Measurements from ENCODE around the gene DIRAS1. TPM values are rescaled to one million over a fixed set of nuclear protein-coding genes. Genes with fewer than 3 reads are reported as not detected.

Gene DIRAS1
- total and polyA plus RNA-seq, 2 donors (not counting 3 experiments of a cell fraction or from before 2014, with no cell fraction given): 0.09 to 0.17 TPM

- Histone ChIP-seq H3K4me3 (replicated peaks in 1 of 3; ENCODE audit: insufficient read depth in 1 of 3, low read depth in 1 of 3, low read length in 3 of 3) (no peak overlapping the region), H3K79me2 (ENCODE audit: control insufficient read depth, insufficient read depth, low read length) (no peaks in the 10 kb centered on the region), H3K4me1 (ENCODE audit: control insufficient read depth, extremely low read depth, insufficient read depth, low read length) (no peaks in the 10 kb centered on the region), H3K9me1 (replicated peaks; ENCODE audit: control insufficient read depth, extremely low read depth, insufficient read depth, low read length) (no peaks in the 10 kb centered on the region), H3K27ac (ENCODE audit: insufficient read depth, low read depth, low read length) (no peak overlapping the region), H3K36me3 (ENCODE audit: control insufficient read depth in 2 of 2, extremely low read depth in 1 of 2, insufficient read depth in 2 of 2, low read length in 2 of 2) (no peaks in the 10 kb centered on the region), H3K9ac (replicated peaks; ENCODE audit: extremely low read depth, insufficient read depth, low read length) (no peak overlapping the region), H3K9me3 (replicated peaks; ENCODE audit: control insufficient read depth, insufficient read depth, low read length) (no peaks in the 10 kb centered on the region), H3K27me3 (ENCODE audit: control insufficient read depth in 2 of 2, insufficient read depth in 2 of 2, low read length in 2 of 2) (peaks cover 14 to 23% of the 10 kb centered on the region in 2 experiments), H2AFZ (ENCODE audit: low read depth, low read length) (no peak overlapping the region), H3K4me2 (ENCODE audit: insufficient read depth, low read length) (no peak overlapping the region), H4K20me1 (replicated peaks; ENCODE audit: control insufficient read depth, extremely low read depth, insufficient read depth, low read length) (no peaks in the 10 kb centered on the region)
- ChIA-PET CTCF (interaction anchor here (0.8 kb wide), 1 partner anchor 69 kb away, joined by 3 read pairs; no protein-coding TSS in a partner anchor), POLR2A (no interaction called here)
- FAIRE-seq (no peak), DNase-seq (ENCODE audit: low read depth, low spot score) (no peak)
- BruUV-seq (replicated peaks): no TSS peak
- TF ChIP-seq FOS (IDR thresholded peaks at IDR 0.05; ENCODE audit: borderline replicate concordance, insufficient read depth, low read length): no peak
- TF ChIP-seq JUN (IDR thresholded peaks at IDR 0.05; ENCODE audit: borderline replicate concordance, insufficient read depth, insufficient read length, low read depth): no peak
- no peak for TF ChIP-seq POLR2AphosphoS5 (IDR thresholded peaks at IDR 0.05; ENCODE audit: insufficient read depth, low read depth, low read length)
- no peak for TF ChIP-seq MAX (IDR thresholded peaks at IDR 0.05; ENCODE audit: insufficient read depth, insufficient read length)
- no peak for TF ChIP-seq GATA2 (IDR thresholded peaks at IDR 0.05; ENCODE audit: insufficient read depth, insufficient read length, low read depth, low read length)
- TF ChIP-seq MYC (IDR thresholded peaks at IDR 0.05; ENCODE audit: low read depth, low read length): no peak
- no peak for TF ChIP-seq EZH2 (IDR thresholded peaks at IDR 0.05; ENCODE audit: borderline replicate concordance, low read depth, low read length, severe bottlenecking)
- no peak for TF ChIP-seq POLR2A (IDR thresholded peaks at IDR 0.05; ENCODE audit: low read depth, low read length)
- intact Hi-C loops (cut with micrococcal nuclease): no loop called here
- dilution Hi-C loops (cut with MboI; ENCODE audit: extremely low pct_ligation_motif_present, low sequenced_read_pairs): no loop called here
Observed at GRCh38 chr19:2717638-2718541, 3.3 kb downstream of the DIRAS1 start.
